Right ventricle myocardium superior (tissue), 1 donor: Measurements from ENCODE around the gene MKLN1. TPM values are rescaled to one million over a fixed set of nuclear protein-coding genes. Genes with fewer than 3 reads are reported as not detected.

ENCODE experiments used
- ATAC-seq: fragments of 200-7000 bp; cut with Tn5 transposase; one replicate; pipeline ENCODE4 v1.9.1; 2020; ENCODE audit warnings: mild to moderate bottlenecking; ENCODE audit not compliant: poor library complexity
- DNase-seq: peaks from one replicate; pipeline ENCODE4 v3.0.0-alpha.2; 2020
- intact Hi-C: fragments of 100-400 bp; cut with DNase I; formaldehyde crosslinking; loops from one replicate; pipeline ENCODE4 v1.11.2; 2022
- total RNA-seq: library from RNA; stranded (reverse); fragmentation: NEBNext Ultra II Directional; extraction: Animal tissue kit (Norgen Biotek cat#: 25700); gene quantifications from one replicate; pipeline ENCODE4 v1.2.1, GENCODE V29; 2021
- donor health status: DM: no; HTN: yes; CAD: no; lungs with severe emphysema.

The MKLN1 gene
- total RNA-seq, 1 donor from 2014 or later = 37.5 TPM

GRCh38 chr7:131338173-131338572 is 10.5 kb downstream of the MKLN1 start:
- DNase-seq = no peak
- intact Hi-C loops = loop anchor here (10.0 kb wide), 1 partner anchor 87 kb away; no protein-coding TSS in a partner anchor
- ATAC-seq = no peak

- intact Hi-C loops = loop anchor here (10.0 kb wide), 1 partner anchor 86 kb away; no protein-coding TSS in a partner anchor
These were observed 11.2 kb downstream of the MKLN1 start for GRCh38 chr7:131338691-131339390.

GRCh38 chr7:131341690-131342089 is 14.0 kb downstream of the MKLN1 start:
- intact Hi-C loops = no loop called here
- no peak for DNase-seq
- ATAC-seq = no peak

More at GRCh38 chr7:131338691-131339390, 11.2 kb downstream of the MKLN1 start:
- DNase-seq (no peak), ATAC-seq (no peak)

- no peak for DNase-seq
- no peak for ATAC-seq
- intact Hi-C loops = no loop called here
These were observed 15.3 kb downstream of the MKLN1 start for GRCh38 chr7:131342864-131343442.

- intact Hi-C loops = no loop called here
- ATAC-seq (peak; percentile 45), DNase-seq (no peak)
These were observed 19.4 kb downstream of the MKLN1 start for GRCh38 chr7:131346885-131347592.

GRCh38 chr7:131352032-131352431 is 24.4 kb downstream of the MKLN1 start:
- no peak for ATAC-seq
- intact Hi-C loops = no loop called here
- DNase-seq = no peak

- intact Hi-C loops = no loop called here
- ATAC-seq (no peak), DNase-seq (no peak)
These were observed 26.7 kb downstream of the MKLN1 start for GRCh38 chr7:131354390-131354789.

GRCh38 chr7:131355917-131356777 is 28.5 kb downstream of the MKLN1 start:
- intact Hi-C loops = no loop called here
- ATAC-seq (peak; percentile 20), DNase-seq (no peak)

GRCh38 chr7:131357282-131357880 is 29.7 kb downstream of the MKLN1 start:
- ATAC-seq = no peak
- no peak for DNase-seq
- intact Hi-C loops = no loop called here

GRCh38 chr7:131358636-131359035 is 31.0 kb downstream of the MKLN1 start:
- no peak for DNase-seq
- intact Hi-C loops = no loop called here
- ATAC-seq = no peak

- ATAC-seq = no peak
- no peak for DNase-seq
- intact Hi-C loops = no loop called here
These were observed 31.6 kb downstream of the MKLN1 start for GRCh38 chr7:131359136-131359776.

GRCh38 chr7:131363719-131364118 is 36.0 kb downstream of the MKLN1 start:
- DNase-seq = no peak
- intact Hi-C loops = no loop called here
- no peak for ATAC-seq

- DNase-seq (no peak), ATAC-seq (no peak)
- intact Hi-C loops = no loop called here
These were observed 37.2 kb downstream of the MKLN1 start for GRCh38 chr7:131364767-131365344.

GRCh38 chr7:131365838-131366237 is 38.2 kb downstream of the MKLN1 start:
- intact Hi-C loops = no loop called here
- no peak for DNase-seq
- ATAC-seq = peak; percentile 64

- intact Hi-C loops = no loop called here
- no peak for DNase-seq
- ATAC-seq = no peak
These were observed 41.7 kb downstream of the MKLN1 start for GRCh38 chr7:131369354-131369753.

- DNase-seq (no peak), ATAC-seq (no peak)
- intact Hi-C loops = no loop called here
These were observed 42.9 kb downstream of the MKLN1 start for GRCh38 chr7:131370523-131370968.

- no peak for ATAC-seq
- intact Hi-C loops = no loop called here
These were observed 43.7 kb downstream of the MKLN1 start for GRCh38 chr7:131371411-131371810.

GRCh38 chr7:131372554-131372953 is 44.9 kb downstream of the MKLN1 start:
- intact Hi-C loops = no loop called here
- ATAC-seq (no peak), DNase-seq (no peak)

More at GRCh38 chr7:131371411-131371810, 43.7 kb downstream of the MKLN1 start:
- no peak for DNase-seq
